GM19395 (cell line): ENCODE measurements around the gene ZFP91.

Experiments
- ATAC-seq: cut with Tn5 transposase; IDR thresholded peaks from one replicate; pipeline ENCODE4 v1.9.1; 2021; ENCODE audit warnings: mild to moderate bottlenecking, moderate library complexity; ENCODE audit not compliant: unreplicated experiment

Gene ZFP91

DNA sequence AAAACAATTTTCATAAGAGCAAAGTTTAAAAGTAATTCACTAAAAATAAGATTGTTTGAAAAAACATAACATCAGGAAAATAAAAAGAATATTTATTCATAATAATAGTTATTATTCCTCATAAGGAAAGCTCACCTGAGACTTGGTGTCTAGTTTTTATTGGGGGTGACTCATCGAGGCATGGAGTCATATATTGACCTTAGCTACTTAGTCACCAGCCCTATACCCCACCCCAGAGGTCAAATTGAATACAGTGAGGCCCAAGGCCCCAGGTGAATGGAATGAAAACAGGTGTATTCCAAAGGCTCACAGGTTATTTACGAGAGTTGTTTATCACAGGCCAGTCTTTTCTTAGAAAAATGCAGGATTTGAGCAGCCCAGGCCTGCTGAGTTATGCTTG lies 80.5 kb downstream of the ZFP91 start:
- ATAC-seq: no peak

GRCh38 chr11:58659910-58660570 lies 81.2 kb downstream of the ZFP91 start:
- no peak for ATAC-seq
